ENCODE measurements around the gene NRL. TPM values are rescaled to one million over a fixed set of nuclear protein-coding genes. Genes with fewer than 3 reads are reported as not detected.

The NRL gene
- total RNA-seq, 1 experiment from 2014 or later = 1.4 TPM

DNA sequence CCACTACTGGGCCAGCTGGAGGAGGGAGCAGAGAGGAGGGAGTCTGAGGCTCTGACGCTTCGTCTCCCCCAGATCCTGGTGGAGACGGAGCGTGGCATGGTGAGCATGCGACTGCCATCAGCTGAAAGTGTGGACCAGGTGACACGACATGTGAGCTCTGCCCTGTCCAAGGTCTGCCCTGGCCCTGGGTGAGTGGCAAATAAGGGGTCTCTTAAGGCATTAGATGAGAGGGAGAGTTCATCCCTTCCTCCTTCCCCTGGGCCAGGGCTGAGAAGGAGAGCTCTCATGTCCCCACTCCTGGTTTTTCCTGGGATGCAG is 60.5 kb downstream of the NRL start:
- ATAC-seq = no peak
- in situ Hi-C loops (cut with HindIII; ENCODE audit: low pct_unique_long_range_greater_than_20kb, low sequenced_read_pairs) (no loop called here), intact Hi-C loops (cut with micrococcal nuclease; ENCODE audit: unreplicated experiment) (no loop called here)
- Histone ChIP-seq H3K27me3 (ENCODE audit: control insufficient read depth, insufficient read depth, low read length) (no peaks in the 10 kb centered on the region; the same call in 1 of the 2 replicates), H3K9me3 (ENCODE audit: control insufficient read depth, insufficient read depth, low read depth, low read length) (no peaks in the 10 kb centered on the region), H3K27ac (ENCODE audit: low read length) (no peak overlapping the region), H3K4me3 (ENCODE audit: low read depth in 2 of 2, low read length in 2 of 2) (no peak overlapping the region), H3K4me1 (ENCODE audit: control insufficient read depth, insufficient read depth, low read length) (no peaks in the 10 kb centered on the region), H3K36me3 (ENCODE audit: control insufficient read depth, insufficient read depth, low read length) (no peaks in the 10 kb centered on the region)
- BruUV-seq (replicated peaks) = no TSS peak
- ChIA-PET POLR2A (interaction anchor here (0.6 kb wide), 1 partner anchor 132 kb away, joined by 3 read pairs; no protein-coding TSS in a partner anchor), CTCF (interaction anchor here (1.1 kb wide), 1 partner anchor 422 kb away, joined by 3 read pairs; no protein-coding TSS in a partner anchor)
- TF ChIP-seq SIN3A (IDR thresholded peaks at IDR 0.05; ENCODE audit: borderline replicate concordance, insufficient read depth, low read depth, low read length) (no peak), TCF7L2 (IDR thresholded peaks at IDR 0.05; ENCODE audit: low read depth, low read length) (no peak), POLR2AphosphoS5 (IDR thresholded peaks at IDR 0.05; ENCODE audit: low read depth, low read length) (no peak), CTCF (IDR thresholded peaks at IDR 0.05) (no peak)
- TF ChIP-seq, protein P1, sequence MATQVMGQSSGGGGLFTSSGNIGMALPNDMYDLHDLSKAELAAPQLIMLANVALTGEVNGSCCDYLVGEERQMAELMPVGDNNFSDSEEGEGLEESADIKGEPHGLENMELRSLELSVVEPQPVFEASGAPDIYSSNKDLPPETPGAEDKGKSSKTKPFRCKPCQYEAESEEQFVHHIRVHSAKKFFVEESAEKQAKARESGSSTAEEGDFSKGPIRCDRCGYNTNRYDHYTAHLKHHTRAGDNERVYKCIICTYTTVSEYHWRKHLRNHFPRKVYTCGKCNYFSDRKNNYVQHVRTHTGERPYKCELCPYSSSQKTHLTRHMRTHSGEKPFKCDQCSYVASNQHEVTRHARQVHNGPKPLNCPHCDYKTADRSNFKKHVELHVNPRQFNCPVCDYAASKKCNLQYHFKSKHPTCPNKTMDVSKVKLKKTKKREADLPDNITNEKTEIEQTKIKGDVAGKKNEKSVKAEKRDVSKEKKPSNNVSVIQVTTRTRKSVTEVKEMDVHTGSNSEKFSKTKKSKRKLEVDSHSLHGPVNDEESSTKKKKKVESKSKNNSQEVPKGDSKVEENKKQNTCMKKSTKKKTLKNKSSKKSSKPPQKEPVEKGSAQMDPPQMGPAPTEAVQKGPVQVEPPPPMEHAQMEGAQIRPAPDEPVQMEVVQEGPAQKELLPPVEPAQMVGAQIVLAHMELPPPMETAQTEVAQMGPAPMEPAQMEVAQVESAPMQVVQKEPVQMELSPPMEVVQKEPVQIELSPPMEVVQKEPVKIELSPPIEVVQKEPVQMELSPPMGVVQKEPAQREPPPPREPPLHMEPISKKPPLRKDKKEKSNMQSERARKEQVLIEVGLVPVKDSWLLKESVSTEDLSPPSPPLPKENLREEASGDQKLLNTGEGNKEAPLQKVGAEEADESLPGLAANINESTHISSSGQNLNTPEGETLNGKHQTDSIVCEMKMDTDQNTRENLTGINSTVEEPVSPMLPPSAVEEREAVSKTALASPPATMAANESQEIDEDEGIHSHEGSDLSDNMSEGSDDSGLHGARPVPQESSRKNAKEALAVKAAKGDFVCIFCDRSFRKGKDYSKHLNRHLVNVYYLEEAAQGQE (IDR thresholded peaks at IDR 0.05; ENCODE audit: insufficient read depth in 1 of 2, low read depth in 2 of 2, low read length in 1 of 2) = no peak
- no peak for DNase-seq (ENCODE audit: low read depth, low spot score)

DNA sequence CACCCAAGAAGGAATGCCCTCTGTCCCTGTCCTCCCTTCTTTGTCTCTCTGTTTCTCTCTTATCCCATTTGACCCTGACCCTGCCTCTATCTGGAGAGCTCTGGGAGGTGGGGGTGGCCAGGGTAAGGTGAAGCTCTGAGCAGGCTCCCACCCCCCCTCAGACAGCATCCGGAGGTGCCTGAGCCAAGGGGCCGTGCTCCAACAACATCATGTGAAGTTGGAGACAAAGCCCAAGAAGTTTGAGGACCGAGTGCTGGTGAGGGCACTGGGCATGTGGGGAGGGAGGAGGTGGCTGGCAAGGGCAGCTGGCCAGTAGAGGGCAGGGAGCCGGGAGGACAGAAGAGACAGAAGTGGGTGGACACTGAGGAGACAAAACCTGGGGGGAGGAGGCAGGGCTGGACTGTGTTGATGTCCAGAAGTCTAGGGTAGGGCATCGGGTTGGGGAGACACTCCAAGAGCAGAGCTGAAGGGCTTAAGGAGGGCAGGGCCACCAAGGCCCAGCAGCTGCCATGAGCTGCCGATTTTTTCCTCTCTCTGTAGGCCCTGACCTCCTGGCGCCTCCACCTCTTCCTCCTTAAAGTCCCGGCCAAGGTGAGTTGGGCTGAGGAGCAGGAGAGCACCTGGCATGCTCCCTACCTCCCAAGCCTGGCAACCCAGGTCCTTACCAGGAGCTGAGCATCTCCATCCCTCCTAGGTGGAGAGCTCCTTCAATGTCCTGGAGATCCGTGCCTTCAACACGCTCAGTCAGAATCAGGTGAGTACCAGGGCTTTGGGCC is 61.0 kb downstream of the NRL start:
- H3K27ac ChIP-seq (ENCODE audit: low read length) = no peak overlapping the region
- POLR2A ChIA-PET = interaction anchor here (0.6 kb wide), 1 partner anchor 133 kb away, joined by 3 read pairs; no protein-coding TSS in a partner anchor
- no peak for DNase-seq (ENCODE audit: low read depth, low spot score)
- intact Hi-C loops (cut with micrococcal nuclease; ENCODE audit: unreplicated experiment) (no loop called here), in situ Hi-C loops (cut with HindIII; ENCODE audit: low pct_unique_long_range_greater_than_20kb, low sequenced_read_pairs) (no loop called here)
- H3K4me3 ChIP-seq (ENCODE audit: low read depth in 2 of 2, low read length in 2 of 2) = no peak overlapping the region
- CTCF ChIA-PET = interaction anchor here (1.1 kb wide), 1 partner anchor 422 kb away, joined by 3 read pairs; no protein-coding TSS in a partner anchor
- H3K9me3 ChIP-seq (ENCODE audit: control insufficient read depth, insufficient read depth, low read depth, low read length) = no peaks in the 10 kb centered on the region
- no peaks in the 10 kb centered on the region; the same call in 1 of the 2 replicates for H3K27me3 ChIP-seq (ENCODE audit: control insufficient read depth, insufficient read depth, low read length)
- ATAC-seq = no peak
- H3K36me3 ChIP-seq (ENCODE audit: control insufficient read depth, insufficient read depth, low read length) = no peaks in the 10 kb centered on the region
- no peaks in the 10 kb centered on the region for H3K4me1 ChIP-seq (ENCODE audit: control insufficient read depth, insufficient read depth, low read length)
- BruUV-seq (replicated peaks) = no TSS peak
- no peak for TF ChIP-seq POLR2AphosphoS5 (IDR thresholded peaks at IDR 0.05; ENCODE audit: low read depth, low read length)
- TF ChIP-seq, protein P1 (IDR thresholded peaks at IDR 0.05; ENCODE audit: insufficient read depth in 1 of 2, low read depth in 2 of 2, low read length in 1 of 2) = no peak
- TF ChIP-seq SIN3A (IDR thresholded peaks at IDR 0.05; ENCODE audit: borderline replicate concordance, insufficient read depth, low read depth, low read length) = no peak
- TF ChIP-seq TCF7L2 (IDR thresholded peaks at IDR 0.05; ENCODE audit: low read depth, low read length) = no peak
- no peak for TF ChIP-seq CTCF (IDR thresholded peaks at IDR 0.05)
